Heart left ventricle (tissue), 13 donors: Measurements from ENCODE around the gene ZDHHC11.

ENCODE experiments used
- POLR2A ChIP-seq, 2 donors: fragments of 450-650 bp; IDR thresholded peaks; one replicate each; pipeline ENCODE4 v1.6.1; 2017; ENCODE audit warnings: antibody characterized with exemption in 2 of 2, mild to moderate bottlenecking in 2 of 2, moderate library complexity in 2 of 2
- TF ChIP-seq, protein P1 (sequence below), 12 donors: fragments of 200-600 bp; sonication (generic) in 4 of 12; IDR thresholded peaks; one replicate each; pipeline versions ENCODE4 v1.5.0 to v1.8.0; 2018 to 2022; ENCODE audit warnings: antibody characterized with exemption in 12 of 12, mild to moderate bottlenecking in 5 of 12
- donor health status: ischemic (EF 13 %, LVEDD 7.1; RV severe dilation, severe dysfunction).
- donor health status: DM: no; HTN: yes; CAD: no.
- donor health status: DM: no; HTN: no; CAD: no.
- donor health status: ischemic (EF 25% LVEDD 6.9; RV normal size, moderate dysfunction).
- donor health status: ischemic (EF 25% LVEDD 5.7; RV mildly dilated, moderate dysfunction).
- donor health status: ischemic (EF 35%, LVEDD 5.7; RV mildly dilated, moderate dysfunction).
- donor health status: nonischemic (EF 11% LVEDD 7.7; RV severe dilation, severe dysfunction).
- donor health status: DM: yes; HTN: yes; CAD: no.
- donor health status: PGD.
- donor health status: ischemic (EF 29% LVEDD 5.4; RV normal size, mild dysfunction).
- donor health status: nonischemic (EF 23%, LVEDD 6.1; RV moderate dilation, normal function).

DNA sequence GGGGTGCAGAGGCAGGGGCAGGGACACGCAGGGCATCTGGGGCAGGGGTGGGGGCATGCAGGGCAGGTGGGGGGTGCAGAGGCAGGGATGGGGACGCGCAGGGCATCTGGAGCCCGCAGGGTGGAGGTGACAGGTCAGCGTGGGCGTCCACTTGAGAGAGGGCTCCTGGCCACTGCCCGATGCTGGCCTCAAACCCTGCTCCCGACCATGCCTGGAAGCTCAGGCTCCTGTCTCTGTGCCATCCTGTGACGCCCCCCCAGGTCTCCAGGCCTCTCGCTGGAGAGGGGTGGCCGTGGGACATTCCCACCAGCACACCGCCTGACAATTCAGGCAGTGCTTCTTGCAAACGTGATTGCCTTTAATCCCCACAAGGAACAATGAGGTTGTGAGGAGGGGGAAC, 99.3 kb downstream of the ZDHHC11 start:
- TF ChIP-seq, protein P1, sequence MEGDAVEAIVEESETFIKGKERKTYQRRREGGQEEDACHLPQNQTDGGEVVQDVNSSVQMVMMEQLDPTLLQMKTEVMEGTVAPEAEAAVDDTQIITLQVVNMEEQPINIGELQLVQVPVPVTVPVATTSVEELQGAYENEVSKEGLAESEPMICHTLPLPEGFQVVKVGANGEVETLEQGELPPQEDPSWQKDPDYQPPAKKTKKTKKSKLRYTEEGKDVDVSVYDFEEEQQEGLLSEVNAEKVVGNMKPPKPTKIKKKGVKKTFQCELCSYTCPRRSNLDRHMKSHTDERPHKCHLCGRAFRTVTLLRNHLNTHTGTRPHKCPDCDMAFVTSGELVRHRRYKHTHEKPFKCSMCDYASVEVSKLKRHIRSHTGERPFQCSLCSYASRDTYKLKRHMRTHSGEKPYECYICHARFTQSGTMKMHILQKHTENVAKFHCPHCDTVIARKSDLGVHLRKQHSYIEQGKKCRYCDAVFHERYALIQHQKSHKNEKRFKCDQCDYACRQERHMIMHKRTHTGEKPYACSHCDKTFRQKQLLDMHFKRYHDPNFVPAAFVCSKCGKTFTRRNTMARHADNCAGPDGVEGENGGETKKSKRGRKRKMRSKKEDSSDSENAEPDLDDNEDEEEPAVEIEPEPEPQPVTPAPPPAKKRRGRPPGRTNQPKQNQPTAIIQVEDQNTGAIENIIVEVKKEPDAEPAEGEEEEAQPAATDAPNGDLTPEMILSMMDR (IDR thresholded peaks at IDR 0.05): no peak
- TF ChIP-seq POLR2A (IDR thresholded peaks at IDR 0.05): no peak
